Calu3 (cell line): ENCODE measurements around the gene DCUN1D4. TPM values are rescaled to one million over a fixed set of nuclear protein-coding genes. Genes with fewer than 3 reads are reported as not detected.

ENCODE experiments used
- BruUV-seq: library from RNA; stranded (reverse); fragments of 400-500 nt; replicated peaks from 2 replicates; lab custom pipeline; 2021; lab: Mats Ljungman, UMichigan
- CTCF ChIA-PET: fragments of 300-600 bp; sonication (Branson Sonifier 250); formaldehyde crosslinking; loops from one replicate; lab custom pipeline; 2022; ENCODE audit warnings: antibody characterized with exemption; lab: Charles Lee
- DNase-seq: peaks from one replicate; pipeline ENCODE4 v3.0.0; 2022
- H3K27ac Mint-ChIP-seq: one replicate; pipeline ENCODE4 v1.8.0; 2022; ENCODE audit warnings: mixed read lengths; ENCODE audit not compliant: unreplicated experiment
- H3K27me3 Mint-ChIP-seq: one replicate; pipeline ENCODE4 v1.8.0; 2022; ENCODE audit warnings: mixed read lengths; ENCODE audit not compliant: unreplicated experiment
- H3K36me3 Mint-ChIP-seq: one replicate; pipeline ENCODE4 v1.8.0; 2022; ENCODE audit warnings: mild to moderate bottlenecking, moderate library complexity, mixed read lengths; ENCODE audit not compliant: insufficient read depth, unreplicated experiment
- H3K4me1 Mint-ChIP-seq: one replicate; pipeline ENCODE4 v1.8.0; 2022; ENCODE audit warnings: mild to moderate bottlenecking, low read depth, mixed read lengths; ENCODE audit not compliant: unreplicated experiment
- H3K4me3 Mint-ChIP-seq: one replicate; pipeline ENCODE4 v1.8.0; 2022; ENCODE audit warnings: mild to moderate bottlenecking, low read depth, moderate library complexity, mixed read lengths; ENCODE audit not compliant: unreplicated experiment
- H3K9me3 Mint-ChIP-seq: one replicate; pipeline ENCODE4 v1.8.0; 2022; ENCODE audit warnings: low read depth, mixed read lengths; ENCODE audit not compliant: unreplicated experiment
- intact Hi-C: fragments of 100-400 bp; cut with micrococcal nuclease; formaldehyde crosslinking; loops from one replicate; pipeline ENCODE4 v1.10.0; 2022; ENCODE audit not compliant: unreplicated experiment
- total RNA-seq: library from RNA; stranded (reverse); gene quantifications from 2 replicates; pipeline ENCODE4 v1.2.3, GENCODE V29; 2022
- TF ChIP-seq, protein P1 (sequence below): fragments of 200-600 bp; IDR thresholded peaks from one replicate; pipeline ENCODE4 v1.8.0; 2022; ENCODE audit warnings: antibody characterized with exemption; ENCODE audit not compliant: unreplicated experiment

Gene DCUN1D4
- total RNA-seq, 1 experiment from 2014 or later: 40.3 TPM

DNA sequence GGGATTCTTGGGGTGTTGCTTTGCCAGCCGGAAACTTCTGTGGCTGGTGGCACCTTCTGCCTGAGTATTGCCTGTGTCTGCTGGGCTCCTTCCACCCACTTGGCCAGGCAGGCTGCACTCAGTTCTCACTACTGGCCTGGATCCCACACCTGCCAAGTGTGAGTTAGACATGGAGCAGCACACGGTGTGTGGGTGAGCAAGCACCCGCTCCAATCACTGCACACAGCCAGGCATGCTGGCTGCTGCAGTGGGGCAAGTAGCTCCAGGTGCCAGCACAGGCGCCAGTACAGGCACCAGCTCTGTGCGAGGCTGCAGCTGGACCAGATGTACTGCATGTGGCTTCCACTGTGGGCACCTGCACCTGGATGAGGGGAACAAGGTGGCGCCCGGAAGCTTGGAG lies 23.9 kb downstream of the DCUN1D4 start:
- Mint-ChIP-seq H3K4me3 (no peak overlapping the region), H3K4me1 (no peaks in the 10 kb centered on the region), H3K27me3 (no peaks in the 10 kb centered on the region), H3K9me3 (no peaks in the 10 kb centered on the region), H3K27ac (no peak overlapping the region), H3K36me3 (peaks cover 16% of the 10 kb centered on the region)
- BruUV-seq: no TSS peak
- DNase-seq: no peak
- intact Hi-C loops: no loop called here
- CTCF ChIA-PET: no interaction called here
- TF ChIP-seq, protein P1, sequence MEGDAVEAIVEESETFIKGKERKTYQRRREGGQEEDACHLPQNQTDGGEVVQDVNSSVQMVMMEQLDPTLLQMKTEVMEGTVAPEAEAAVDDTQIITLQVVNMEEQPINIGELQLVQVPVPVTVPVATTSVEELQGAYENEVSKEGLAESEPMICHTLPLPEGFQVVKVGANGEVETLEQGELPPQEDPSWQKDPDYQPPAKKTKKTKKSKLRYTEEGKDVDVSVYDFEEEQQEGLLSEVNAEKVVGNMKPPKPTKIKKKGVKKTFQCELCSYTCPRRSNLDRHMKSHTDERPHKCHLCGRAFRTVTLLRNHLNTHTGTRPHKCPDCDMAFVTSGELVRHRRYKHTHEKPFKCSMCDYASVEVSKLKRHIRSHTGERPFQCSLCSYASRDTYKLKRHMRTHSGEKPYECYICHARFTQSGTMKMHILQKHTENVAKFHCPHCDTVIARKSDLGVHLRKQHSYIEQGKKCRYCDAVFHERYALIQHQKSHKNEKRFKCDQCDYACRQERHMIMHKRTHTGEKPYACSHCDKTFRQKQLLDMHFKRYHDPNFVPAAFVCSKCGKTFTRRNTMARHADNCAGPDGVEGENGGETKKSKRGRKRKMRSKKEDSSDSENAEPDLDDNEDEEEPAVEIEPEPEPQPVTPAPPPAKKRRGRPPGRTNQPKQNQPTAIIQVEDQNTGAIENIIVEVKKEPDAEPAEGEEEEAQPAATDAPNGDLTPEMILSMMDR: no peak

- Mint-ChIP-seq H3K9me3 (no peaks in the 10 kb centered on the region), H3K27me3 (no peaks in the 10 kb centered on the region), H3K27ac (no peak overlapping the region), H3K4me1 (no peaks in the 10 kb centered on the region), H3K4me3 (no peak overlapping the region), H3K36me3 (peaks cover 24% of the 10 kb centered on the region)
- DNase-seq: no peak
- no TSS peak for BruUV-seq
- TF ChIP-seq, protein P1: no peak
- intact Hi-C loops: no loop called here
- CTCF ChIA-PET: no interaction called here
Measured at GRCh38 chr4:51867689-51868448, 24.9 kb downstream of the DCUN1D4 start.

DNA sequence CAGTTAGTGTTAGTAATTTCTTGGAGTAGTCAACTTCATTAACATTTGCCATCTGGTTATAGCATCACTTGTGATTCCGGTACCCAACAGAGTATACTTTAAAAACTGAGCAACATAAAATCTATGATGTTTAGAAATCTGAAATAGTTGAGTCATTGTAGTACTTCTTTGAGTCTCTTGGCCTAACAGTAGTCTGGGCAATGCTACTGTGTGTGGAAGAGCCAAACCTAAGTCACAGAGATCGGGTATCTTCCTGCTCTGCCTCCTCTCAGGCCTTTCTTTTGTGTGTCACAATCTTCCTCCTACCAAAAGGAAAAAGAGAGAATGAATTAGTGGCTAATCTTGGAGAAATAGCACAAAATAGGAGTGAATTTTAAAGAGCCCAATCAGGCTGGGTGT lies 25.5 kb downstream of the DCUN1D4 start:
- no peak overlapping the region for H3K27ac Mint-ChIP-seq

GRCh38 chr4:51870441-51871188 lies 27.7 kb downstream of the DCUN1D4 start:
- TF ChIP-seq, protein P1: no peak
- no TSS peak for BruUV-seq
- Mint-ChIP-seq H3K27me3 (no peaks in the 10 kb centered on the region), H3K27ac (no peak overlapping the region), H3K4me1 (no peaks in the 10 kb centered on the region), H3K4me3 (no peak overlapping the region), H3K9me3 (no peaks in the 10 kb centered on the region), H3K36me3 (peaks cover 25% of the 10 kb centered on the region)
- intact Hi-C loops: no loop called here
- no peak for DNase-seq
- CTCF ChIA-PET: no interaction called here

More for the DNA sequence above, 25.5 kb downstream of the DCUN1D4 start:
- Mint-ChIP-seq H3K36me3 (peaks cover 30% of the 10 kb centered on the region), H3K27me3 (no peaks in the 10 kb centered on the region), H3K4me1 (no peaks in the 10 kb centered on the region), H3K9me3 (no peaks in the 10 kb centered on the region), H3K4me3 (no peak overlapping the region)
- BruUV-seq: no TSS peak
- CTCF ChIA-PET: no interaction called here
- DNase-seq: no peak
- TF ChIP-seq, protein P1: no peak
- intact Hi-C loops: no loop called here
